ENCODE data around the gene GRID1.

DNA sequence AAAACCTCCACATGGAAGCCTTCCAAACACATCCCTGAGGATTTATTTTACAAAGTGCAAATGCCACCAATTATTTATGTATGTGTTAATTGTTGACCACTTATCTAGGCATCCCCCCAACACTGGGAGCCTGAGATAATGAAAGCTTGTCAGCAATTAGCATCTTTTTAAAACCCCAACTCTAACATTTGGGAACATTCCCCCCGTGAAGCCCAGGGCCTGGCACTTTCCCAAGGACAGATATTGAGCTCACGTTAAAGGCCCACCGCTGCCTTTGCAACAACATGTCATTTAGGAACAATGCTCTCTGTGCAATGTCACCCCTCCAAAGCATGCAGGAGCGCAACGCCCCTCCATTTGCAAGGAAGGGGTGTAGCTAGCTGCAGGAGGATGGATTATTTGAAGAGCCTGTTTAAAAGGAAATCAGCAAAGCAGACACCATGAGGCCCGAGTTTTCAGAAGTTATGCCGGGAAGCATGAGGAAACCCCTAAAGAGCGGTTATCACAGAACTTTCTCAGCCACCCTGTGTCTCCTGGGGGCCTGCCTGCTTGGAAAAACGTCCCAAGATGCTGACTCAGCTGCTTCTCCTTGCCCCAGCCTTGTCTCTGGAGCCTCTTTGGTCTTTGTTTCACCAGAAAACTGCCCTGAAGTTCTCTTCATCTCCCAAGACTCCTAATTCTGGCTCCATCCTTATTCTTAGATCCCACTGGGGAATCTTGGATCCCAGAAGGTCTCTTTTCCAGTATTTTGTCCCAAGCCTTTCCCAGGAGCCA is 444.1 kb downstream of the GRID1 start:
- TF ChIP-seq CTCF (IDR thresholded peaks at IDR 0.05): no peak
- TF ChIP-seq POLR2A (IDR thresholded peaks at IDR 0.05): no peak

Data from thyroid gland (tissue), 4 donors.